Measurements from ENCODE around the gene RANBP10. TPM values are rescaled to one million over a fixed set of nuclear protein-coding genes. Genes with fewer than 3 reads are reported as not detected.

The RANBP10 gene
- polyA plus RNA-seq, 1 donor = 18.0 TPM

DNA sequence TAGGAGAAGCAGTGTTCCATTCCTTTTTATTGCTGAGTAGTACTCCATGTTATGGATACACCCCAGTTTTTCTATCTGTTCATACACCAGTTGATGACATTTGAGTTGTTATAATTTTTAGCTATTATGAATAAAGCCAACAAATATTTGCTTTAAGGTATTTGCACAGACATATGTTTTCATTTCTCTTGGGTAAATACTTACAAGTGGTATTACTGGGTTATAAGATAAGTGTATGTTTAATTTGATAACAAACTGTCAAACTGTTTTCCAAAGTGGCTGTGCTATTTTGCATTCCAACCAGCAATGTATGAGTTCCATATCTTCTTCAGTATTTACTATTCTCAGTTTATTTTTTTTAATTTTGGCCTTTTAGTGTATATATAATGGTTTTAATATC is 59.5 kb downstream of the RANBP10 start:
- H3K4me3 ChIP-seq (ENCODE audit: low read length) = no peak overlapping the region
- H3K4me1 ChIP-seq (ENCODE audit: control insufficient read depth, insufficient read depth, low read length) = no peaks in the 10 kb centered on the region
- peaks cover 25% of the 10 kb centered on the region for H3K36me3 ChIP-seq (ENCODE audit: control insufficient read depth, insufficient read depth, low read length)
- no peak for DNase-seq
- no peaks in the 10 kb centered on the region for H3K27me3 ChIP-seq (ENCODE audit: control insufficient read depth, insufficient read depth, low read length)
- no peaks in the 10 kb centered on the region for H3K9me3 ChIP-seq (ENCODE audit: control insufficient read depth, low read depth, low read length)
- H3K27ac ChIP-seq (ENCODE audit: low read length) = no peak overlapping the region

DNA sequence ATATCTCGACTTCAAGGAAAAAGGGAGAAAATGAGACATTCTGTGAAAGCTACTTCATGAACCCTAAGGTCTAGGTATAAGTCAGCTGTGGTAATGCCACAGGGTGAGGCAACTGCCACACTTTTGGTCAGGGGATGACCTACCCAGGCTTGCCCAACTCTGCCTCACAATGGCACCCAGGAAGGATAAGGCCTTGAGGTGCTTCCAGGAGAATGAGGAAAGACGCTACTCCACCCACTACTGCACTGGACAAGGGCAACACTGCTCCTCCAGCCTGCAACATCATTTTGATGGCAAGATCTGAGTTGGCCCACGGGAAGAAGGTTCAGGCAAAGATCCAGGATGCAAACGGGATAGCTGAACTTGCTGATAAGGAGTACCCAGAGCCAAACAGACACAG is 65.2 kb downstream of the RANBP10 start:
- Histone ChIP-seq H3K4me3 (ENCODE audit: low read length) (no peak overlapping the region), H3K4me1 (ENCODE audit: control insufficient read depth, insufficient read depth, low read length) (no peaks in the 10 kb centered on the region), H3K9me3 (ENCODE audit: control insufficient read depth, low read depth, low read length) (no peaks in the 10 kb centered on the region), H3K27ac (ENCODE audit: low read length) (no peak overlapping the region), H3K36me3 (ENCODE audit: control insufficient read depth, insufficient read depth, low read length) (peaks cover 48% of the 10 kb centered on the region), H3K27me3 (ENCODE audit: control insufficient read depth, insufficient read depth, low read length) (no peaks in the 10 kb centered on the region)
- no peak for DNase-seq
- WGBS (ENCODE audit: insufficient coverage, low lambda C conversion rate) = no CpG with 5 or more reads among the region's 4 CpGs

DNA sequence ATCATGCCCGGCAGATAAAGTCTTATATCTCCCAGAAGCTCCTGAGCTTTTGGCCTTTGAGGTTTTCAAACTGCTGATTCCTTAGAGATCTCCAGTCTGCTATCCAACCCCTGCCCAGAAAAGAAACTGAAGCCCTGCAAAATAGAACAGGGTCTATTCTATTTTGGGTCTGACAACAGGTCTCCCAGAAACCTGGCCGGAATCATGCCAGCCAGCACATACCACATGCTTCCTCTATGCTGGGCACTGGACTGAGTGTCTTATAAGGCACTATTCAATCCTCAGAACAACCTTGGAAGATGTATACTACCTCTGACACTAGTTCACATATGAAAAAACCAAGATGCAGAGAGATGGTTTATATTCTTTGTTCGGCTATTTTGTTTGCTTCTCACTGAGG is 66.0 kb downstream of the RANBP10 start:
- DNase-seq = no peak
- Histone ChIP-seq H3K9me3 (ENCODE audit: control insufficient read depth, low read depth, low read length) (no peaks in the 10 kb centered on the region), H3K4me3 (ENCODE audit: low read length) (no peak overlapping the region), H3K27ac (ENCODE audit: low read length) (no peak overlapping the region), H3K36me3 (ENCODE audit: control insufficient read depth, insufficient read depth, low read length) (peaks cover 51% of the 10 kb centered on the region), H3K4me1 (ENCODE audit: control insufficient read depth, insufficient read depth, low read length) (no peaks in the 10 kb centered on the region), H3K27me3 (ENCODE audit: control insufficient read depth, insufficient read depth, low read length) (no peaks in the 10 kb centered on the region)
- WGBS (ENCODE audit: insufficient coverage, low lambda C conversion rate) = no CpG with 5 or more reads among the region's 3 CpGs

DNA sequence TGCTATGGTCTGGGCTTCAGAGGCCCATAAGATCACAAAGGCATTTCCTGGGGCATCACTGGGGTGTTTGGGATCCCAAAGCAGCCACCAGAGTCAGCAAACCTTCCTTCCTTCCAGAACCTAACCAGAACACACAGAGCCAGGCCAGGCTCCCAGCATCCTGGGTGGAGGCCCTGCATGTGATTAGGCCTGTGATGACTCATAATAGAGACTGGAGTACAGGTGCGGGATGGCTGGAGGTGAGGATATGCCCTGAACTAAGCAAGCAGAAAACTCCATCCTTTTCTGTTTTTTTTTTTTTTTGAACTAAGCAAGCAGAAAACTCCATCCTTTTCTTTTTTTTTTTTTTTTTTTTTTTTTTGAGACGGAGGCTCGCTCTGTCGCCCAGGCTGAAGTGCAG is 69.5 kb downstream of the RANBP10 start:
- peaks cover 42% of the 10 kb centered on the region for H3K36me3 ChIP-seq (ENCODE audit: control insufficient read depth, insufficient read depth, low read length)
- H3K4me3 ChIP-seq (ENCODE audit: low read length) = no peak overlapping the region
- H3K27ac ChIP-seq (ENCODE audit: low read length) = no peak overlapping the region
- no peaks in the 10 kb centered on the region for H3K4me1 ChIP-seq (ENCODE audit: control insufficient read depth, insufficient read depth, low read length)
- no peaks in the 10 kb centered on the region for H3K9me3 ChIP-seq (ENCODE audit: control insufficient read depth, low read depth, low read length)
- DNase-seq = no peak
- no peaks in the 10 kb centered on the region for H3K27me3 ChIP-seq (ENCODE audit: control insufficient read depth, insufficient read depth, low read length)
- WGBS (ENCODE audit: insufficient coverage, low lambda C conversion rate) = no CpG with 5 or more reads among the region's 4 CpGs

- no peaks in the 10 kb centered on the region for H3K4me1 ChIP-seq (ENCODE audit: control insufficient read depth, insufficient read depth, low read length)
- peaks cover 47% of the 10 kb centered on the region for H3K36me3 ChIP-seq (ENCODE audit: control insufficient read depth, insufficient read depth, low read length)
- DNase-seq = no peak
These were observed 71.6 kb downstream of the RANBP10 start for GRCh38 chr16:67734731-67735201.

GRCh38 chr16:67733734-67734470 is 72.5 kb downstream of the RANBP10 start:
- DNase-seq = no peak
- H3K9me3 ChIP-seq (ENCODE audit: control insufficient read depth, low read depth, low read length) = no peaks in the 10 kb centered on the region
- no peak overlapping the region for H3K27ac ChIP-seq (ENCODE audit: low read length)
- no peak overlapping the region for H3K4me3 ChIP-seq (ENCODE audit: low read length)
- no CpG with 5 or more reads among the region's 5 CpGs for WGBS (ENCODE audit: insufficient coverage, low lambda C conversion rate)
- peaks cover 48% of the 10 kb centered on the region for H3K36me3 ChIP-seq (ENCODE audit: control insufficient read depth, insufficient read depth, low read length)
- no peaks in the 10 kb centered on the region for H3K4me1 ChIP-seq (ENCODE audit: control insufficient read depth, insufficient read depth, low read length)
- no peaks in the 10 kb centered on the region for H3K27me3 ChIP-seq (ENCODE audit: control insufficient read depth, insufficient read depth, low read length)

More at GRCh38 chr16:67734731-67735201, 71.6 kb downstream of the RANBP10 start:
- Histone ChIP-seq H3K4me3 (ENCODE audit: low read length) (no peak overlapping the region), H3K27ac (ENCODE audit: low read length) (no peak overlapping the region), H3K27me3 (ENCODE audit: control insufficient read depth, insufficient read depth, low read length) (no peaks in the 10 kb centered on the region), H3K9me3 (ENCODE audit: control insufficient read depth, low read depth, low read length) (no peaks in the 10 kb centered on the region)
- WGBS (ENCODE audit: insufficient coverage, low lambda C conversion rate) = no CpG with 5 or more reads among the region's 9 CpGs

DNA sequence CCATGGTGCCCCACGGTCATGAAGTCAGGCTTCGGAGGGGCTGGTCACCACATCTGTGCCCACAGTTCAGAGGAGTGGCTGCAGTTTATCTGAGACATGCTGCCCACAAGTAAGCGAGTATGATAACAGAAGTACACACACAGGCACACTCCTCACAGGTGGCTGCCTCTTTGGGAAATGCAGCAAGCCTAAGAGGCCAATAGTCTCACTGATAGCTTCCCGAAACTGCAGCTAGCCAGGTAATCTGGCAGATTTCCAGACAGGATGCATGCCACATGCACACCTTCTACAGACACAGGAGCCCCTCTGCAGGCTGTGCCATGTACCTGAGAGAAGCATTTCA is 74.6 kb downstream of the RANBP10 start:
- H3K4me3 ChIP-seq (ENCODE audit: low read length) = no peak overlapping the region
- no peaks in the 10 kb centered on the region for H3K4me1 ChIP-seq (ENCODE audit: control insufficient read depth, insufficient read depth, low read length)
- peaks cover 67% of the 10 kb centered on the region for H3K36me3 ChIP-seq (ENCODE audit: control insufficient read depth, insufficient read depth, low read length)
- no peak overlapping the region for H3K27ac ChIP-seq (ENCODE audit: low read length)
- DNase-seq = no peak
- WGBS (ENCODE audit: insufficient coverage, low lambda C conversion rate) = no CpG with 5 or more reads among the region's 4 CpGs
- no peaks in the 10 kb centered on the region for H3K9me3 ChIP-seq (ENCODE audit: control insufficient read depth, low read depth, low read length)
- H3K27me3 ChIP-seq (ENCODE audit: control insufficient read depth, insufficient read depth, low read length) = no peaks in the 10 kb centered on the region

DNA sequence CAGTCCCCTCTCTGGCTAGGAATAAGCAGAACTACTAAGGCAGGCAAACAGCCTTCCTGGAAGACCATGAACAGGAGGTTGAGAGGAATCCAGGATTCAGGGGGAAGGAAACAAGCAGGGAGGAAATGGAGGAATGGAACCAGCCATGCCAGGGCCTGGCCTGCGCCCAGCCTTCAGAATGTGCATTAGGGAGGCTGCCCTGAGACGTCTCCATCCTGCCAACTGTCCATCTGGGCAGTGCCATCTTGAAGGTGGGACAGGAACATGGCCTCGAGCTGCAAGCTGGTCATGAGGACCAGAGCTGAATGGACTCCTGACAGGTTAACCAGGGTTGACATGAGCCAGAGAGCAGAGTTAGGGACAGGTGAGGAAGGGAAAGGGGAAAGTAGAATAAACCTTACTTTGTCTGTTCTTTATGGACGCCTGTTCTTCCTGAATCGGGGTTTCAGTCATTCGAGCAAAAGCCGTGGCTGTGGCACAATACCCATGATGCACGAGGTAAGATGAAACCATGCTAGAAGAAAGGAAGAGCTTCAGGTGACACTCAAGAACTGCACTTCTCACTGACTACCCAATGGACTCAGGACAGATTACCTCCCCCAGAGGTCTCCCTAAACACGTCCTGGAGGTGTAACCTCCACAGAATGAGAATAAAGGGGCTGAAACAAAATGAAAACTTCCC is 75.1 kb downstream of the RANBP10 start:
- peaks cover 72% of the 10 kb centered on the region for H3K36me3 ChIP-seq (ENCODE audit: control insufficient read depth, insufficient read depth, low read length)
- H3K27ac ChIP-seq (ENCODE audit: low read length) = no peak overlapping the region
- WGBS (ENCODE audit: insufficient coverage, low lambda C conversion rate) = no CpG with 5 or more reads among the region's 9 CpGs

DNA sequence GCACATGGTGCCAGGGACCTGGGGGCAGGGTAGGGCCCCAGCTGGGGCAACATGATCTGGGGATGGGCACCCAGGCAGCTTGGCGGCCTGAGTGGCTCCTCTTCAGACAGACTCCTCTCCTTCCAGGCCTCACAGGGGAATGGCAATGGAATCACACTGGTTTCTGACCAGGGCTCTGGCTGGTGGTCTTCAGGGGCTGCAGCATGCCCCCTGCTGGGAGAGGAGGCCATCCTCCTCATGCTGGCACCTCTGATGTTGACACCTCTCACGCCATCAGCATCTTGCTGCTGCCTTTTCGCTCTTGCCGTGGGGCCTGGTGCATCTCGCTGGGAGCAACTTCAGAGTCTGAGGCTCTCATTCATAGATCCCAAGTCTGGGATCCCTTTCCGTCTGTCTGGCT is 76.0 kb downstream of the RANBP10 start:
- WGBS (ENCODE audit: insufficient coverage, low lambda C conversion rate) = 90% methylated on average over 2 of the region's 6 CpGs
- Histone ChIP-seq H3K4me1 (ENCODE audit: control insufficient read depth, insufficient read depth, low read length) (no peaks in the 10 kb centered on the region), H3K36me3 (ENCODE audit: control insufficient read depth, insufficient read depth, low read length) (peaks cover 75% of the 10 kb centered on the region), H3K4me3 (ENCODE audit: low read length) (no peak overlapping the region), H3K27me3 (ENCODE audit: control insufficient read depth, insufficient read depth, low read length) (no peaks in the 10 kb centered on the region), H3K9me3 (ENCODE audit: control insufficient read depth, low read depth, low read length) (no peaks in the 10 kb centered on the region), H3K27ac (ENCODE audit: low read length) (no peak overlapping the region)
- DNase-seq = no peak

More for the DNA sequence above, 75.1 kb downstream of the RANBP10 start:
- Histone ChIP-seq H3K4me3 (ENCODE audit: low read length) (no peak overlapping the region), H3K4me1 (ENCODE audit: control insufficient read depth, insufficient read depth, low read length) (no peaks in the 10 kb centered on the region), H3K27me3 (ENCODE audit: control insufficient read depth, insufficient read depth, low read length) (no peaks in the 10 kb centered on the region), H3K9me3 (ENCODE audit: control insufficient read depth, low read depth, low read length) (no peaks in the 10 kb centered on the region)
- DNase-seq = no peak

- DNase-seq = no peak
- no peaks in the 10 kb centered on the region for H3K9me3 ChIP-seq (ENCODE audit: control insufficient read depth, low read depth, low read length)
- H3K27ac ChIP-seq (ENCODE audit: low read length) = no peak overlapping the region
- H3K27me3 ChIP-seq (ENCODE audit: control insufficient read depth, insufficient read depth, low read length) = no peaks in the 10 kb centered on the region
- H3K4me3 ChIP-seq (ENCODE audit: low read length) = no peak overlapping the region
- no CpG with 5 or more reads among the region's 14 CpGs for WGBS (ENCODE audit: insufficient coverage, low lambda C conversion rate)
- no peaks in the 10 kb centered on the region for H3K4me1 ChIP-seq (ENCODE audit: control insufficient read depth, insufficient read depth, low read length)
- H3K36me3 ChIP-seq (ENCODE audit: control insufficient read depth, insufficient read depth, low read length) = peaks cover 79% of the 10 kb centered on the region
These were observed 76.6 kb downstream of the RANBP10 start for GRCh38 chr16:67729636-67730248.
